Urothelium cell line (cell line): ENCODE data around the gene WWC1.
"Not testable (repeated sequence)": the region's sequence is repeated elsewhere in the genome, so short reads cannot be mapped to it uniquely, and the experiment has no call there.

ENCODE experiments used
- DNase-seq: peaks from one replicate; pipeline ENCODE4 v3.0.0; 2011; ENCODE audit warnings: low spot score, mixed read lengths
- FAIRE-seq: peaks from 2 replicates; lab custom pipeline; 2011; peaks lifted over from hg19 to GRCh38; lab: Jason Lieb, UNC

The WWC1 gene

DNA sequence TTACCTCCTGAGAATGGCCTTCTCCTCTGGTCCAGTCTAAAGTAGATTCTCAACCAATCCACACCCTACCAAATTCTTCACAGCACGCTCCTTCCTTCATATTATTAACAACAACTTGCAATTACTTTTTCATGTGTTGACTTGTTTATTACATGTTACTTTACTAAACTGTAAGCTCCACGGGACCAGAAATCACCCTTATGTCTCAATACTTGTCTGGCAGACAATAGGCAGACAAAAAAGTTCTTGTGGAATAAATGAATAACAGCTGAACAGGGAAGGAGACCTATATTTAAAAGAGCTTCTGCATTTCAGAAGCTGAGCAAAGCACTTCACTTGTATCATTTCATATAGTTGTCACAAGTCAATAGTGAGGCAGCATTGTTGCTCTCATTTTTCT lies 5.7 kb upstream of the WWC1 start:
- DNase-seq = no peak
- no peak for FAIRE-seq

DNA sequence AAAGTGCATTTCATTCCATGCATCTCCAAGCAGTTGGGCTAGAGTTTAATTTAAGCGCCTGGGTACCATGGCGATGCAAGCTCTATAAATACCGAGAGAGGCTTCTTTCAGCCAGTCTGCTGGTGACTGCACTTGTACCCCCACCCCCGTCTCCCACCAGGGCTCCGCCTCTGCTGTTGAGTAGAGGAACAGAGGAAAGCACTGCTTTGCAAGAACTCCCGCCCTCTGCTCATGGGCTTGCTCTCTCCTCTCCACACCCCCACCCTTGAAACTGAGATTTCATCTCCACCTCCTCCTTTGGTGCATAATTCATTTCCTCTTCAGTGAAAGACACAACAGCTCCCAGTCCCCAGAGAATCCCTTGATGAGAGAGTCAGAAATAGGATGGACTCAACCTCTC lies 5.1 kb upstream of the WWC1 start:
- FAIRE-seq (no peak), DNase-seq (no peak)

DNA sequence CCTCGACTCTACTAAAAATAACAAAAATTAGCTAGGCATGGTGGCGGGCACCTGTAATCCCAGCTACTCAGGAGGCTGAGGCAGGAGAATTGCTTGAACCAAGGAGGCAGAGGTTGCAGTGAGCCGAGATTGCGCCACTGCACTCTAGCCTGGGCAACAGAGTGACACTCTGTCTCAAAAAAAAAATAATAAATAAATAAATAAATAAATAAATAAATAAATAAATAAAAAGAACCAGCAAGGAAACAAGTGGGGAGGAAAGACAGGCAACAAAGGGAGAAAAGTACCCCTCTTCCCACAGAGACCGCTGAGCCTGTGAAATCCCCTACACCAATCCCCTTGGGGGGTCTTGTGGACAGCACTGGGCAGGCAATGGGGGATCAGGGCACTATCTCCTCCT lies 4.6 kb upstream of the WWC1 start:
- not testable (repeated sequence) for FAIRE-seq

DNA sequence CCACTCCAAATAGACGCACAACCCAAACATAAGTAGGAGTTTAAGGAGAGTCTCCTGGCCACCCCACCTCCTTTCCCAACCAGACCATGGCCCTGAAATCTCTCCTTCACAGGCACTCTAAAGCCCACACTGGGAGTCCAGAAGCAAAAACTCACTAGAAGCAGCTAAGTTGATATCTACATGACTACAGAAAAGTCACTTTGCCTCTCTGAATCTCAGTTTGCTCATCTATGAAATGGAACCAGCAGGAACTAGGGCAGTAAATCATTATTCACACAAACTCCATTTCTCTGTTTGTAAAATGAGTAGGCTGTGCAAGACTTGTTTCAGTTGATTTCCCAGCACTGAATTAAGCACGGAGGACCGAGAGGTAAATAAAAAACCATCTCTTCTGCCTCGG lies 4.1 kb upstream of the WWC1 start:
- no peak for FAIRE-seq
- DNase-seq = no peak

More for the DNA sequence above, 4.6 kb upstream of the WWC1 start:
- not testable (repeated sequence) for DNase-seq

DNA sequence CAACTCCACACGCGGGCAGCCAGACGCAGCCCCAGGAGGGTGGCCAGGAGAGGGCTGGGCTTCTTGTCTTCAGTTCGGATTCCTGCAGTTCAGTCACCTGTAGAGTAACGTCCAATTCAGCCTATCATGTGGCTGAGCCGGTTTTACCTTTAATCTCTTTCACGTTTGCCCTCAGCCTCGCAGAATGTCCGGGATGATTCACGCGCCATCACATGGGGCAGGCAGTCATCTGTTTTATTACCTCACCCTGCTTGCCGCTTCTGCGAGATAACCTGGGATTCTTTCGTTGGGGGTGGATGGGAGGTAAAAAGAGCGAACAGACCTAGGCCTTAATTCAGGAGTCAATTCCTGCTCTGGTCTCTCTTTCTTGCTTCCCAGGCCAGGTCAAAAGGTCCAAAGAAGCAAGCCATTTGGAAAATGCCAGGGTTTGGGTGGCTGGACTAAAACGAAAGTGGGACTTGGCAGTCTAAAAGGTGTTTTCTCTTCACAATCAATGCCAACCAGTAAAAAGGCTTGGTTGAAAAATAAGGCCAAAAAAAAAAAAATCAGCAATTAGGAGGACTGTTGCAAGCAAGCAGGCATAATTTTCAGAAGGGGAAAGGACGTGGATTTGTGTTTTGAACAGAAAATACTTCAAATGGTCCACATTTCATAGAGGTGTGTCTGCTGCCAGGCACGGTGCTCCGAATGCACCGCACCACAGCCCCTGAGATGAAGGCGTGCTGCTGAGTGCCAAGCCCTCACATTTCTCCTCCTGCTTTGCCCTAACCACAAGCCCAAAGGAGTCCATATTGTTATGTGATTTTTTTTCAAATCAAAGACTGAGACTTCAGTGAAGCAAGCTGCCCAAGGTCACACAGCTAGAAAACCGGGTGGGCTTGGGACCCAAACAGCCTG lies 2.8 kb upstream of the WWC1 start:
- DNase-seq = peak; percentile 78
- no peak for FAIRE-seq

DNA sequence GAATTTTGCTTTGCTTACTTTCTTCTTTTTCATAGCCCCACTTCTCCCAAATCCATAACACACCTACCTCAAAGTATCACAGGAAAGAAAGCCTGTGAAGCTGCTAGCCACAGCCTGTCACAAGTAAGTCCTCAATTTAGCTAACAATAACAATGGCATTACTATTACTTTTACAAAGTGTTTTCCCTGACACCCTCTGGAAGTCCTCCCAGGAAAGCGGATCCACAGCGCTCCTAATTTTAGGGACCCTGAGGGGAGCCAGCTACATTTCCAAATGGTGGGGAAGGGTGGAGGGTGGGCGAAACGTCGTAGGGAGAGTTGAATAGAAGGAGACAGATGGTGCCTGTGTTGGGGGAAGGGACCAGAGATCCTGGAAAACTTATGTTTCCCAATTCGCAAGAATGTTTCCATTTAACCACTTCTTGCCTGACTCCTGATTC lies 523 bp upstream of the WWC1 start:
- no peak for FAIRE-seq

DNA sequence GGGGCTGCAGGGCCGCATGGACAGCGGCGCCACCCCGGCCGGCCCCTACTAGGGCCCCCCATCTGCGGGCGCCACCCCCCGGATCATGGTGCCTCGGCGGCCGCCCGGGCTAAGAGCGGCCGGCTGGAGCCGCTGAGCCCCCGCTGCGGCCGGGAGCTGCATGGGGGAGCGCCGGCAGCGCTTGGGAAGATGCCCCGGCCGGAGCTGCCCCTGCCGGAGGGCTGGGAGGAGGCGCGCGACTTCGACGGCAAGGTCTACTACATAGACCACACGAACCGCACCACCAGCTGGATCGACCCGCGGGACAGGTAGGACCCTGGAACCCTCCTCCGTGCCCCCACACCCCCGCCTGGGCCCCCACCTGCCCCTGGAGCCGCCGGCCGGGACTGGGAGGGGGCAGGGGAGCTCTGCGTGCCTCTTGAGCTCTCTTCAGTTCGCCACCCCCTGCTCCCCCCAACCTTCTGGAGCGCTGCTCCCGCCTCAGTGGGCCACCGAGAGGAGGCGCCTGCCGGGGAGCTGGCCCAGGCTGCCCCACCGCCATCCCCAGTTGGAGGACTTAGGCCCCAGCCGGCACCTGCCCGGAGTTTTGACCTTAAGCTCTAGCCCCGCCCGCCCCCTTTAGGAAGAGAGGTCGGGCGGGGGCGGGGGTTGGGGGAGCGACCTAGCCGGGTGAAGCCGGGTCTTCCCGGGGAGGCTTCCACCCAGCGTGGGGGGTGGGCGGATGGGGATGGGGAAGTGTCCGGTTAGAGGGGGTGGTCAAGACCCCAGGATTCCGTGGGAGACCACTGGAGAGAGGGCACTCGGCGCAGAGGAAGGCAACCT lies 730 bp downstream of the WWC1 start:
- FAIRE-seq = no peak
- DNase-seq = no peak

More for the DNA sequence above, 523 bp upstream of the WWC1 start:
- DNase-seq = no peak

DNA sequence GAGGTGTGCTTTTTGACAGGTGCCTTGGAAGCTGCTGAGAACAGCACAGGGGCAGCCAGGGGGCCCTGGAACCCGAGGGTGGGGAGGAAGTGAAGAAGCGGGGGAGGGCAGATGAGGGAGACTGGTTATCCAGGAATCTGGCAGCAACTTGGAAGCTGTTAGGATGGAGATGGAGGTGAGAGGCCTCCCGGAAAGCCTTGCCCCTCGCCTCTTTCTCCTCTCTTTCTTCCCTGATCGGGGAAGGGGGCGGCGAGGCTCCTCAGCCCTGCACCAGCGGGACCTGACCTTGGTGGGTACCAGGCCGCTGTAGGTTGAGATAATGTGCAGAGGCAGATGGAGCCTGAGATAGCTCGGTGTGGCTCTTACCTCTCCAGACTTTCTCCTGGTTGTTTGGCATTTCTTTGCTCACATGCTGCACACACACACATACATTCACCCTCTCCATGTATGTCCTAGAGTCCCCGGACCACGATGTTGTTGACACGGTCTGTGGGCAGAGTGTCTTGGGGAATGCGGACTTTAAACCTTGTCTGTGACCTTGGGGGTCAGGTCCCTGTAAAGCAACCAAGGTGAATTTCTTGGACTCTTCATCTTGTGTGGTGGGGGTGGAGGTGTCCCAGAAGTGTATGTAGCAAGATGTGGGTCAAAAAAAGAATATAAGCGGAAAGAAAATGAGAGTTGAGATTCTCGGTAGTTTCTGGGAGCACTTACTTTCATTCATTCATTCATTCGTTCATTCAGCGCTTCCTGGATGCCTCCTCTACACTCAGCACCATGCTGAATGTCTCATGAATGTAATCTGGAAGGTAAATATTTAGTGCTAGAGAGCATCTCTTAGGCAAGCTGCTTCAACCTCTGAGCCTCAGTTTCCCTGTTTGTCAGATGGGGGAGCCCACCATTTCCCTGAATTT lies 1.6 kb downstream of the WWC1 start:
- no peak for FAIRE-seq
- no peak for DNase-seq

DNA sequence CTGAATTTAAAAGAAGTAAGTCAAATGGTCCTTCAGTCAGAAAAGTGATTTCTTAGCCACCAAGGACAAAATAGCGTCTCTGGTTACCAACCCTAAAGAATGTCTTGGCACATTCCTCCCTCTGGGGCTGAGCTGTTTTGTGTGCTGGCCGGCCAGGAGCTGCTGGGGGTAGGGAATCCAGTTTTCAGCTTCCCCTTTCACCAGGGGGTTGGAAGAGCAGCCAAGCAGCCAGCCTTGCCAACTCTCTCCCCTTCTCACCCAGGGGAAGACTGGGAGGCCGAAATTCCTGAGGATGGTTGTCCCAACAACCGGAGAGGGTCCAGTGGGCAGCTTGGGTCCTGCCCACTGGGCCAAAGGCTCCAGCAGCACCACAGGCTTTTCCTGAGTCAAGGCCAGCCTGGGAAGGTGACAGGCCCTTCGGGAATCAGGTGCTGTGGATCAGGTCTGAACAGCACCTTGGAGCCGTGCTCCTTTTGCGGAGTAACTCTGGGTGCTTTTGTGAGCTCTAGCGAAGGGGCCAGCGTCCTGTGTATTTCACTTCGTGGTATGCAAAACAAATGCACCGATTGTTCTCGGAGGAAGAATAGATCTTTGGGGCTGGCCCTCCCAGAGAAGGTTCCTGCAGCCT lies 4.2 kb downstream of the WWC1 start:
- FAIRE-seq = peak; percentile 58

DNA sequence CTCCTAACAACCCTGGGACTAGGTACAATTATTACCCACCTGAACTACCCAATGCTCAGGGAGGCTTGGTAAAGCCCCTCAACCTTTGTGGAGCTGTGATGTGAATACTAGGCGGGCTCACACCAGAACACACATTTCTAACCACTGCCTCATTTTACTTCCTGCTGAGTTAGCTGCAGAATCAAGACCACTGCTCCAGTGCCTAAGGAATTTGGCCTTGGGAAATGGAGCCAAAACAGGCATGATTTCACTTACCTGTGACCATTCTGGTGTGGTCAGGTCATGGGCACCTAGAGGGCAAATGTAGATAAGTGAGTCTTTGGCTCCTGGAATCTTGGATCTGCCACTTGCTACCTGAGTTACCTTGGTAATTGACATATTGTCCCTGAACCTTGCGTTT lies 5.2 kb downstream of the WWC1 start:
- DNase-seq (no peak), FAIRE-seq (no peak)

More for the DNA sequence above, 4.2 kb downstream of the WWC1 start:
- DNase-seq = peak; percentile 80

DNA sequence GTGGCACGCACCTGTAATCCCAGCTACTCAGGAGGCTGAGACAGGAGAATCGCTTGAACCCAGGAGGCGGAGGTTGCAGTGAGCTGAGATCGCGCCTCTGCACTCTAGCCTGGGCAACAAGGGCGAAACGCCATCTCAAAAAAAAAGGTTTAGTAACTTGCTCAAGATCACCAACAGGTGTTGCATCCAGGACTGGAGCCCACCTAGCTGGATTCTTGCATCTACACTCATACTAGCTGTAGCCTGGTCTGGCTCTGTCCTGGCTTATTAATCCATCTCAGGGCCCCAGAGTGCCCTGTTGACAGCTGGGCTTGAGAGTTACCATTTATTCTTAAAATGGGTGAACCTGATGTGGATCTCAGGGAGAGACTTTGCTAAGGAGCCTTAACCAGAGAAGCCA lies 7.5 kb downstream of the WWC1 start:
- FAIRE-seq (no peak), DNase-seq (no peak)

DNA sequence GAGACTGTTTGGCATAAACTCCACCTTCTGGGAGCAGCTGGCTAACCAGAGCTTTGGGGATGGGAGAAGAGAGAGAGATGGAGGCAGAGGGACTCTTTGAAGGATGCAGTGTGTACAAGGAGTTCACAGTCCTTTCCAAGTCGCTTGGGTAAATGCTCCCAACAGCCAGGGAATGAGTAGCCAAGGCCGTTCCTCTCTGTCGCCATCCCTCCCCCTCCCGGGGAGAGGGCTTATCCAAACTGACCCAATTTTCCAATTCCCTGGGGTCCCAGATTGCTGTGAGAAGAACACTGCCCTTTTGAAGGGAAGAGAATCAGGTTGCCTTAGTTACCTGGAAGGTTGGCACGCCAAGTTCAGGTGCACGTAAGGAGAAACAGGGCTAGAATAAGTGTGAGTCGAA lies 7.9 kb downstream of the WWC1 start:
- FAIRE-seq (no peak), DNase-seq (no peak)

DNA sequence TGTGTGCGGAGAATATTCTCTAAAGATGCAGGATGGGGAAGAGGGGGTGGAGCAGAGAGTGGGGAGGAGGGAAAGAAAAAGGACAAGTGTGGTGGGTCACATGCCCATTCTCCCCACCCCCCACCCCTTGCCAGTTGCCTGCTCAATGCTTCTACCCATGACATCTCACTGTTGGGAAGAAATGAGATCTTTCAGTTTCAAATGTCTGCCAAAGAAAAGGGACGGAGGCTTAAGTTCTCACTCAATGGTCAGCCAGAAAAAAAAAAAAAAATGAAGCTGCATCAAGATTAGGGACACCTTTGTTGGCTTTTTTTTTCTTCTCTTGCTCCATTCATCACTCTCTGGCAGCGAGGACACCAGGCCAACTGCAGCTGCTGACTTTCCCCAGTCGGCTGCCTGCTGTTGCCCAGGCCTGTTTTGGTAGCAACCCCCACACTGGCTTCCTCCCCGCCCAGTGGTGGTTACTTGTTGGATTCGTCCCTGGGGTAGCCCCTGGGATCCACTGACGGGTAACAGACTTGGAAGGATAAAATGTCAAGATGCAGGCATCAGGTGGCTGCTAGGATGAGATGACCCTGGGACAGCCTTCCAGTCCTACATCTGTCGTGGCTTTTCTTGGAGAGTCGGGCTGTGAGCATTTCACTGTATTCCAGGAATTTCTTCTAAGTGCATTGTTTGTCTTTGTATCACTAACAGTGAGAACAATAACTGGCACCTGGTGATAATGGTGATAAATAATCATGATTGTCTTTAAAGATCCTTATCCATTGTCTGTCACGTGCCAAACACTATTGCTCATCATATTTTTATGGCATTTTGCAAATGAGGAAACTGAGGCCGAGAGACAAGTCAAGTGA lies 9.1 kb downstream of the WWC1 start:
- DNase-seq (no peak), FAIRE-seq (no peak)

DNA sequence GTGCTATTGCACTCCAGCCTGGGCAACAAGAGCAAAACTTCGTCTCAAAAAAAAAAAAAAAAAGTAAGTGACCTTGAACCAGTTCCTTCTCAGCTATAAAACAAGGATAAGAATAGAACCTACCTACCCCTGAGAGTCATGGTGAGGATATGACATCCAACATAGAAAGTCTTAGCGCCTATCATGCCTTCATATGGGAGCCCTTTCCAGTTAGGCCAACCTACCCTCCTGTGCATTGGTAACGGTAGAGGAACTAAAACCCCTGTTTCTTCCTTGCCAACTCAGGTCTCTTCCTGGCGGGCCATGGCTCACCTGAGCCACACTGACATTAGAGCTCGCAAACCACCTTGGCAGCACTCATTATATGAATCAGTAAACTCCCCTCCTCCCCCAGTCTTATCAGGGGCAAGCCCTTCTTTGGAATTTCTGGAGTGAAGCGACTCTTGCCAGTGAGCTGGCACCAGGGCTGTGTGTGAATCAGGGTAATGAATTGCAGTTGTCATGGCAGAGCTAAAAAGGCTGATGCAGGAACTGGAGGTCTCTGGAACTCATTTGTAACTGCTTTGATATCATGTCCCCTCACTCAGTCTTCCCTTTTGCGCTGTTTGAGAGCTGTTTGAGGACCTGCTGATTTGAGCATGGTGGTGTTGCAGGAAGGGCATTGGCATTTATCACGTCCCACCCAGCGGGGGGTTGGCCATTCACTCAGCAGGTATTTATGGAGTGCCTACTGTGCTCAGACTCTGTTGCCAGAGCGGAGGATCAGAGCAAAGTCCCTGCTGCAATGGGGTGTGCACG lies 10.3 kb downstream of the WWC1 start:
- FAIRE-seq (peak; percentile 52), DNase-seq (peak; percentile 61)

DNA sequence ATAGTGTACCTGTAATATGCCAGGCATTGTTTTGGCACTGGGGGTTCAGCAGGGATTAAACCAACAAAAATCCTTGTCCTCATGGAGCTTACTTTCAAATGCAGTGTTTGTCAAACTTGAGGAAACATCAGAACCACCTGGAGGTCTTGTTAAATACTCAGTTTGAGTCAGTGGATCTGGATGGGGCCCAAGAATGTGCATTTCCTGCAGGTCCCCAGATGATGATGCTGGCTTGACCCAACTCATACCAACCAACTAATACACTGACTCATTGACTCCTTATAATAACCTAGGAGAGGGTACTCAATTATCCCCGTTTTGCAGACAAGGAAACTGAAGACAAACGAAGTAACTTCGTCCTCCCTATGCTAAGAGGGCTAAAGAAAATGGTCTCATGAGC lies 11.3 kb downstream of the WWC1 start:
- no peak for FAIRE-seq
- DNase-seq = no peak

DNA sequence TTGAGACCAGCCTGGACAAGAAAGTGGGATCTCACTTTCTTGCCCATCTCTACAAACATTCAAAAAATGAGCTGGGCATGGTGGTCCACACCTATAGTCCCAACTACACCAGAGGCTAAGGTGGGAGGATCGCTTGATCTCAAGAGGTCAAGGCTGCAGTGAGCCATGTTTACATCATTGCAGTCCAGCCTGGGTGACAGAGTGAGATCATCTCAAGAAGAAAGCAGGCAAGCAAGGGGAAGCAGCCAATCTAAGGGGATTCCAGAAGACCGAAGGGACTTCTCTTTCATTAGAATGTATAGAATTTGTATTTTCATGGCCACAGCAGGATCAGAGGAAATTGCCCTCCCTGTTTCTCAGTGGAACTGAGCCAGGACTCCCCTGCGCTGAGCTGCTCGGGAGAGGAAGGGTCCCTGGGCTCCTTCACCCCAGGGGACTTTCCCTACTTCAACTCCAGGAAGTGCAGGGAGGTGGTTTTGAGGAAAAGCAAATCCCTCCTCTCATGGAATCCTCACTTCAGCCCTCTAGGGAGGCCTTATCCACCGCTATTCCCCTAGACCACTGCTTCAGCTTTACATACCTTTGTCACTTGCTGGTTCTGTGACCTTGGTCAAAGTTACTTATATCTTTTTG lies 12.1 kb downstream of the WWC1 start:
- FAIRE-seq = no peak
- DNase-seq = no peak

DNA sequence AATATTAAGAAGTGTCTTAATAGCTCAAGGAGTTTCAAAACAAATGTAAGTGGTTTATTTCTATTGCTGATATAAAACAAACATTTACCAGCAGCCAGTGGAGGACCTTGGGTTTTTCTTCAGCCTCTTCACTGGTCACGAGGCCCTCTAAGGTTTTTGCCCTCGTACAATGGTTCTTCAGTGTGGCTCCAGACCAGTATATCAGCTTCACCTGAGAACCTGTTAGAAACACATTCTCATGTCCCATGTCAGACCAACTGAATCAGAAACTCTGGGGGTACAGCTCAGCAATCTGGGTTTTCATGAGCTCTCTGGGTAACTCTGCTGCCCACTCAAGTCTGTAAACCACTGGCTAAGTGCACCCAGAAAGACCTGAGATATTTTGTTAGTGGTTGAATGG lies 12.9 kb downstream of the WWC1 start:
- FAIRE-seq (no peak), DNase-seq (no peak)

DNA sequence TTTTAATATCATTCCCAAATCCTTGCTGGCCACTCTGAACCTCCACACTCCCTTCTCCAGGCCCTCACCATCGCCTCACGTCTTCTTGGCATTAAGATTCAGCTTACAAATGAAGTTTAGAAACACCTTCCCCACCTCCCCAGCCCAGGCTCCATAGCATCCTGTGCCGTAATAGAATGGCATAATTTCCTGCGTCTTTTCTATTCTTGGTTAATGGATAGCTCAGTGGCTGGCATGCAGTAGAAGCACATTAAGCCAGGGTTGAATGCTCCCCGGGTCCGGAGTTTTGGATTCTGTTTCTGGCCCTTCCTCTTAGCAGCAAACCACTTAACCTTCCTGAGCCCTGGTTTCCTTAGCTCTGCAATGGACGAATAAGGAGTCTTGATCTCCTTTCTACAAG lies 13.8 kb downstream of the WWC1 start:
- no peak for FAIRE-seq
- DNase-seq = no peak
